Epithelial cell of prostate (primary cell): ENCODE data around the gene ELOA2.
"Not testable (repeated sequence)": the region's sequence is repeated elsewhere in the genome, so short reads cannot be mapped to it uniquely, and the experiment has no call there.

Experiments
- DNase-seq: peaks from one replicate; pipeline ENCODE4 v3.0.0-alpha.2; 2011; ENCODE audit warnings: low read depth, low spot score
- H3K27ac ChIP-seq: fragments of 450-650 bp; 2 replicates; pipeline ENCODE4 v1.5.1; 2017; ENCODE audit warnings: mild to moderate bottlenecking

ELOA2 gene

GRCh38 chr18:47035156-47035671, at the start of gene ELOA2:
Gene ELOA2 (minus strand): TSS chr18:47035621. CDS start chr18:47035264, 357 bp downstream.
- H3K27ac ChIP-seq: no peak within 1 kb of the TSS
- no peak for DNase-seq

- no peak overlapping the region for H3K27ac ChIP-seq
- DNase-seq: no peak
Measured at GRCh38 chr18:47081578-47081977, 46.2 kb upstream of the ELOA2 start.

GRCh38 chr18:47080872-47081271, 45.5 kb upstream of the ELOA2 start:
- DNase-seq: no peak
- H3K27ac ChIP-seq: no peak overlapping the region

GRCh38 chr18:47077111-47077510, 41.7 kb upstream of the ELOA2 start:
- DNase-seq: no peak
- H3K27ac ChIP-seq: no peak overlapping the region

GRCh38 chr18:47075098-47075883, 39.9 kb upstream of the ELOA2 start:
- no peak overlapping the region for H3K27ac ChIP-seq
- DNase-seq: no peak

GRCh38 chr18:47067648-47068047, 32.2 kb upstream of the ELOA2 start:
- DNase-seq: no peak
- no peak overlapping the region for H3K27ac ChIP-seq

GRCh38 chr18:47063096-47063495, 27.7 kb upstream of the ELOA2 start:
- no peak for DNase-seq
- no peak overlapping the region for H3K27ac ChIP-seq

- DNase-seq: no peak
- no peak overlapping the region for H3K27ac ChIP-seq
Measured at GRCh38 chr18:47062471-47062870, 27.1 kb upstream of the ELOA2 start.

- H3K27ac ChIP-seq: no peak overlapping the region
- no peak for DNase-seq
Measured at GRCh38 chr18:47054369-47054768, 18.9 kb upstream of the ELOA2 start.

GRCh38 chr18:47050468-47050867, 15.0 kb upstream of the ELOA2 start:
- DNase-seq: no peak
- H3K27ac ChIP-seq: no peak overlapping the region

GRCh38 chr18:47040982-47041381, 5.6 kb upstream of the ELOA2 start:
- H3K27ac ChIP-seq: no peak overlapping the region
- no peak for DNase-seq

GRCh38 chr18:47036927-47037578, 1.6 kb upstream of the ELOA2 start:
- H3K27ac ChIP-seq: no peak overlapping the region
- DNase-seq: no peak

- H3K27ac ChIP-seq: no peak overlapping the region
Measured at GRCh38 chr18:47036298-47036874, 965 bp upstream of the ELOA2 start.

GRCh38 chr18:47034591-47034990, 830 bp downstream of the ELOA2 start:
- not testable (repeated sequence) for H3K27ac ChIP-seq, DNase-seq

More at GRCh38 chr18:47036298-47036874, 965 bp upstream of the ELOA2 start:
- DNase-seq: no peak

- H3K27ac ChIP-seq: no peak overlapping the region
- no peak for DNase-seq
Measured at GRCh38 chr18:47032945-47033344, 2.5 kb downstream of the ELOA2 start.

GRCh38 chr18:47030887-47031286, 4.5 kb downstream of the ELOA2 start:
- not testable (repeated sequence) for H3K27ac ChIP-seq, DNase-seq

GRCh38 chr18:47029684-47030353, 5.6 kb downstream of the ELOA2 start:
- DNase-seq, H3K27ac ChIP-seq: not testable (repeated sequence)

GRCh38 chr18:47028738-47029137, 6.7 kb downstream of the ELOA2 start:
- not testable (repeated sequence) for DNase-seq, H3K27ac ChIP-seq

GRCh38 chr18:47025557-47026174, 9.8 kb downstream of the ELOA2 start:
- H3K27ac ChIP-seq, DNase-seq: not testable (repeated sequence)
